HK-2 (cell line): ENCODE measurements around the gene PLA2G4E.
A peak's percentile ranks its signal among the peaks of the same experiment; 100 is the strongest.

Source experiments
- DNase-seq: peaks from one replicate; pipeline ENCODE4 v3.0.0-alpha.2; 2018; ENCODE audit not compliant: unreplicated experiment

The PLA2G4E gene

DNA sequence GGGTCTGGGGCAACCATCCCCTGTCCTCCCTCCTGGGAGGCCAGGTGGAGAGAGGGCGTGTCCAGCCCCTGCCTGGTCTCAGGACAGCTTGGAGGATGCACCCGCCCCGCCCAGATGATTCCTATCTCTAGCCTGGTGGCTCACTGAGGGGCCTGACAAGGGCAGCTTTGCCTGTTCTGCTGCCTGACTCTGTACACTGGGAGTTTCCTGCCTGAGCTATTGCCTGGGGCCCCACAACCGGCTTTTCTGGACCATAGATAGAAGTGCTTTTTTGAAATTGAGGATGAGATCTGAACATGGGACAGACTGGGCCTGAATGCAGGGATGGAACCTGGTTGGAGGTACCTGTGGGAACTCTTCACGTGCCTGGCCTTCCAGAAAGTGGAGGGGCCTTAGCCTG is 751 bp upstream of the PLA2G4E start:
- DNase-seq = no peak

- no peak for DNase-seq
Observed at GRCh38 chr15:42018306-42019224, 2.3 kb downstream of the PLA2G4E start.

- no peak for DNase-seq
Observed at GRCh38 chr15:42016971-42017370, 3.9 kb downstream of the PLA2G4E start.

GRCh38 chr15:42014406-42014805 is 6.4 kb downstream of the PLA2G4E start:
- no peak for DNase-seq

DNA sequence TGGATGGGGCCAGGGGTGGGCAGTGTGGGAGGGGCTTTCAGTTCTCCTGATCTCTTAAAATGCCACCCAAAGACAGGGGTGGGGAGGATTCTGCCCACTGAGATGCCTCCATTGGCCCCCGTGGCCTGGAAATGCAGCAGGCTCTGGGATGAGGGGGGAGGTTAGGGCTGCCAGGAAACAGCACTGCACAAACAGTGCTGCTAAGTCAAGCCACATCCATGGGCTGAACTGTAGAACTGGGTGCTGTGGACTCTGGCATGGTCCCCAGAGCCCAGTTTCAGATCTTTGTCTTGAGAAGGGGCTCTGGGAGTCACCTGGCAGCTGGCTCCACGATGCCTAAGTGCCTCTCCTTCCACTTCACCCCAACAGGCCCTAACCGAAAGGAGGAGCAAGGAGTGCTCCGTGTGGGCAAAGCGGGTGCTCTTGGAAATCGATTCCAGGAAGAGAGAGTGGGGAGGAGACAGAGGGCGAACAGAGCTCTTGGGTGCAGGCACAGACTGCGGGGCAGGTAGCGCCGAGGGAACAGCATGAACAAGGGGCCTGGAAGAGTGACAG is 7.8 kb downstream of the PLA2G4E start:
- no peak for DNase-seq

DNA sequence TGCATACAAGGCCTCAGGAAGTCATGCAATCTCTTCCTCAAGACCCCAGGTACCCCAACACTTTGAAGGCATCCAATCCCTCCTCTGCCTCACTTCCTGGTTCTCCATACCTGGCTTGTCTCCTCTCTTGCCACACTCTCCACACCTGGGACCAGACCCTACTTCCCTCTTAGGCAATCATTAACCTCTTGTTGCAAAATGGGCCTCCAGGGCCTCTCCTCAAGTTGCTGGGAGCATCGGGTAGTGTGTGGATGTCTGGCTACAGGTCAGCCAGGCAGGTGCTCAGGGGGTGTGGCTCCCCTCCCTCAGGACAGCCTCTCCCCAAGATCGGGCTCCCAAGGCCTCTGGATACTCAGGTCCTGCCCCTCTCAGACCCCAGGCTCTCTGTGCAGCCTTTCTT is 8.6 kb downstream of the PLA2G4E start:
- DNase-seq = no peak

DNA sequence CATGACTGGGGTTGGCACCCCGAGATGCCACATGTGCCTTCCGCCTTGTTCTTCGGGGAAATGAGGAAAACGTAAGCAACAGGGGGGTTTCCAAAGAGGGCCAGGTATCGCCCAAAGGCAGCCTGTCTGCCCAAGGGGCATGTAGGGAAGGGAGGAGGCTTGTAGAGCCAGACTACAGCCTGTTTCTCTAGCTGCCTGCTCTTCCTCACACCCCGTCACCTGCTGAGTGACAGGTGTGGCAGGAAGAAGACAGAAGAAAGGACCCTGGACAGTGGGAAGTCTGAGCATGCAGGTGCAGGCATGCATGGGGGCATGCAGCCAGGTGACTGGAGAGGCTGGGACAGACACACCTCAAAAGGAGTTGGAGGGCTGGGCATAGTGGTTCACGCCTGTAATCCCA is 9.8 kb downstream of the PLA2G4E start:
- DNase-seq = no peak

- DNase-seq = peak; percentile 2
Observed at GRCh38 chr15:42010434-42010833, 10.4 kb downstream of the PLA2G4E start.

- DNase-seq = no peak
Observed at GRCh38 chr15:42009474-42009873, 11.4 kb downstream of the PLA2G4E start.

DNA sequence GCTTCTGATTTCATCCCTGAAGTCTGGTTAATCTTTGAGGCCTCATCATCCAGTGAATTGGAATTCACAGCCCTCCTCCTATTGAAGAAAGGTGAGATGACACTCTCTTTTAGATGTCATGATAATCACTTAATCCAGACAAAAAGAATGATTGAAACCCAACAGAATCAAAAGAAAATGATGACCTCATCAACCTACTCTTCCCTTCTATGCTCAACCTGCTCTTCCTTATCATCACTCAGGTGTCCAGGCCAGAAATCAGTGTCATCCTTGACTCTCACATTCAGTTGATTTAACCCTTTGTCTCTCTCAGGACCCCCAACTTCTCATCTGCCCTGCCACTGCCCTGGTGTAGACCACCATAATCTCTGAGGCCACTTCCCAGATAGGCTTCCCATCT is 11.8 kb downstream of the PLA2G4E start:
- DNase-seq = no peak

DNA sequence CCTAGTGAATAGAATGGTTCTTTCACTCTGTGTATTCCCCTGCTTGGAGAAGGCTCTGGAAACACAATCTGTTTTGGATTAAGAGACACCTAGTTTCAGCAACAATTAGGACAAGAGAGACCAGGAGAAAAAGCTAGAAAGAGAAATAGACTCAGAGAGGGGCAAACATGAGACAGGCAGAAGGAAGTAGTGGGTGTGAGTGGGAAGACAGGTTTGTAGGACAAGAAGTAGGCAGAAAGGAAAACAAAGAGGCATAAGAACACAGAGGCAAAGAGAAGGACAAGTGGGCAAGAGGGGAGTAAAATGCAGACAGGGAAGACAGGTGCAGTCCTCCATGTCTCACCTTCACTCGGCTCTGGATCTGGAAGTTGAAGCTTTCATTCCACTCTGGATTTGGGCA is 13.5 kb downstream of the PLA2G4E start:
- DNase-seq = no peak

DNA sequence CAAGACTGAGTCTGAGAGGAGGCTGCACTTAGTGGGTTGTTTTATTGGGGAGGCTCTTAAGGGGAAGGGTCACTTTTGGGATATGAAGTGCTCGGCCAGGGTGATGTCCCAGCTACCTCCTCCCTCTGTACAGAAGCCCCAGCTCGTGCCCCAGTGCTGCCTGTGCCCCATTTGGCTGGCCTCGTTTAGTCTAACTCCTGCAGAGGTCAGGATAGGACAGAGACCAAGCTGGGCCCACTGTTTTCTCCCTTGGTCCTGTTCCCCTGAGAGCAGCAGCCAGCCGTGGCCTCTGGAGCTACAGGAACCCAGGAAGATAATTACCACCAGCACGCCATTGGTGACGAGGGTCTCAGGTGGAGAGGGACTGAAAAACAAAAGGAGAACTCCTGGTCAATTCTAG is 18.5 kb downstream of the PLA2G4E start:
- no peak for DNase-seq

- DNase-seq = no peak
Observed at GRCh38 chr15:42001236-42001635, 19.6 kb downstream of the PLA2G4E start.

DNA sequence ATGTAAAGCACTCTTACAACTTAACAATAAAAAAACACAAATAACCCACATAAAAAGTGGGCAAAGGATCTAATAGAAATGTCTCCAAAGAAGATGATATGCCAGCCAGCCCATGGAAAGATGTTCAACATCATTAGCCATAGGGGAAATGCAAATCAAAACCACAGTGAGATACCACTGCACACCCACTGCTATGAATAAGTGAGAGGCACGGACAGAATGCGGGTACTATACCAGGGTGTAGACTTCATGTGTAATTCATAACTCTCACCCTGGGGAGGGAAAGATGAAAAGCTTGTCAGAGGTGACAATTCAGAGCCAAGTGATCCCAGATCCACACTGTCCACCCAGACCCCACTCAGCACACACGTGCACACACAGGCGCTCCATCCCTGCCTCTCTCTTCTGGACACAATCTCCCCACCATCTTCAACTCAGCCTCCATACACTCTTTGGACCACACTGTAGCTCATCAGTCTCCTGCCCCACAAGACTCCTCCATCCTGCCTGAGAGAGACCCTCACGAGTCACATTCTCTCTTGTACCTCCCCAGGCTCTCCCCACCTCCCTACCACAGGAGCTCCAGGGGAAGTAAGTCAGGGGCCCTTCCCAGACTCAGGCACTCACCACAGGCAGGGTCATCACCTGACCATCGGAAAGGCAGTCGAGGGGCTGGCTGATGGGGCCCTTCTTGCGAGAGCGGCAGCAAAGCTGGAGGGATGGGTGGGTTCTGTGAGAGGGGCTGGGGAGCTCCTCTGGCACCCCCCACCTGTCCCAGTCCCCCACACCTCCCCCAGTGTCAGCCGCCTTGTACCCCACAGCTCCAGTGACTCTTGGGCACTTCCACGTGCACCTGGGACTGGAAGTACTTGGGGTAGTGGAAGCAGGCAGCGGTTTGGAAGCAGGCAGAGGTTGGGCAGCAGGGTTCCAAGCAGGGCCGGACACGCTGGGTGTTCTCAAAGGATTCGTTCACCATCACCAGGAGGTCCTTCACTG is 21.3 kb downstream of the PLA2G4E start:
- DNase-seq = no peak

GRCh38 chr15:41997845-41998244 is 23.0 kb downstream of the PLA2G4E start:
- DNase-seq = no peak

DNA sequence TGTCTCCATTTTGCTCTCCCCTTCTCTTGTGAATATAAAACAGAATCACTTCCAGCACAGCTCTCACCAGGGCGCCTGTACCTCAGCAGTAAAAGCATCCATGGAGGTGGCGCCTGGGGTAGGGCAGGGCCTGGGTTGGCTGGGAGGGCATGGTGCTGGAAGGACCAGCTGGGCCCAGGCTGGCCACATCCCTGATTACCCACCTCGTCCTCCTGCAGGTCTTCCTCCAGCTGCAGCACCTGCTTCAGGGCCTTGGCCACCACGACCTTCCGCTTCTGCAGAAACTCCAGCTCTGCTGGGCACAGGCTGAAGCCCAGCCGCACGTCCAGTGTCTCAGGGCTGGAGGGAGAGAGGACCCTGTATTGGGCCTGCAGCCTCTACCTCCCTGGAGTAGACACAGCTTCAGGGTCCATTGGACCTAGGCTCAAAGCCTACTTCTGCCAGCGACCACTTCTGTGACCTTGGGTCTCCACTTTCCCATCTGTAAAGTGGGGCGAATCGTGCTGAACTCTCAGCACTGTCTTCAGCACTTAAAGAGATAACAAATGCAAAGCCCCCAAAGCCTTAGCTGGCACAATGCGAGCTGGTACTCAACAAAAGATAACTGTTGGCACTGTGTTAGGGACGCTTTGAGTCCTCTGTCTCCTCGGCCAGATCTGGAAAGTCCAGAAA is 23.8 kb downstream of the PLA2G4E start:
- DNase-seq = no peak

GRCh38 chr15:41996376-41996775 is 24.5 kb downstream of the PLA2G4E start:
- DNase-seq = no peak

GRCh38 chr15:41995476-41995855 is 25.4 kb downstream of the PLA2G4E start:
- DNase-seq = no peak

GRCh38 chr15:41994772-41995475 is 25.9 kb downstream of the PLA2G4E start:
- no peak for DNase-seq

DNA sequence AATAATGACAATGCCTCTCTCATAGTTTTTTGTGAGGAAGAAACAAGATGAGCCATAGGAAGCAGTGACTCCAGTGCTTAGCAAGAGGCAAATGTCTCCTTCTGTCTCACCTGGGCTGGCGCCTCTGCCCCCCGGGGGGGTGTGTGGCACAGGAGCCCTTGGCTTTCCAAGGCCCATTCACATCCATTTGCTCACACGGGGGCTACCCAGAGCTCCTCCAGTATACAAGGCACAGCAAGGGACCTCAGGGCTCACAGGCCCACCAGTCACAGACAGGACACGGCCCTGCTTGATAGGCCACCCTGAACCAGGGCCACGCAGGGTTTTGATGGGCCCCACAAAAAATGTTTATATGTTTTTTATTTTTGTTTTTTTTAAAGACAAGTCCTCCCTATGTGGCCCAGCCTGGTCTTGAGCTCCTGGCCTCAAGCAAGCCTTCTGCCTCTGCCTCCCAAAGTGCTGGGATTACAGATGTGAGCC is 26.6 kb downstream of the PLA2G4E start:
- no peak for DNase-seq
